Heart left ventricle (tissue), 16 donors: Measurements from ENCODE around the gene ABCB7. TPM values are rescaled to one million over a fixed set of nuclear protein-coding genes. Genes with fewer than 3 reads are reported as not detected.

Experiments
- ATAC-seq, 4 donors: fragments of 200-7000 bp; cut with Tn5 transposase; one replicate each; pipeline ENCODE4 v1.9.1; 2020 to 2022; ENCODE audit warnings: moderate library complexity in 4 of 4, mild to moderate bottlenecking in 3 of 4, moderate number of reproducible peaks in 1 of 4
- DNase-seq, 5 donors: peaks; one replicate each; pipeline ENCODE4 v3.0.0-alpha.2; 2020
- H3K27ac ChIP-seq, 12 donors: fragments of 200-600 bp; sonication (generic) in 4 of 12; one replicate each; pipeline versions ENCODE4 v1.5.0 to v1.8.0; 2016 to 2022; ENCODE audit warnings: mild to moderate bottlenecking in 2 of 12
- H3K27me3 ChIP-seq, 9 donors: fragments of 200-600 bp; sonication (generic) in 2 of 9; one replicate each; pipeline versions ENCODE4 v1.5.1 to v1.8.0; 2016 to 2022; ENCODE audit warnings: mild to moderate bottlenecking in 3 of 9
- H3K36me3 ChIP-seq, 9 donors: fragments of 200-600 bp; sonication (generic) in 2 of 9; one replicate each; pipeline versions ENCODE4 v1.5.0 to v1.8.0; 2018 to 2022; ENCODE audit warnings: mild to moderate bottlenecking in 2 of 9
- H3K4me1 ChIP-seq, 12 donors: fragments of 200-600 bp; sonication (generic) in 4 of 12; one replicate each; pipeline versions ENCODE4 v1.5.0 to v1.8.0; 2016 to 2022; ENCODE audit warnings: mild to moderate bottlenecking in 3 of 12
- H3K4me3 ChIP-seq, 12 donors: fragments of 200-600 bp; sonication (generic) in 4 of 12; one replicate each; pipeline versions ENCODE4 v1.5.0 to v1.8.0; 2017 to 2022; ENCODE audit warnings: mild to moderate bottlenecking in 9 of 12, moderate library complexity in 4 of 12
- H3K9me3 ChIP-seq, 12 donors: fragments of 200-600 bp; sonication (generic) in 4 of 12; one replicate each; pipeline versions ENCODE4 v1.5.0 to v1.8.0; 2016 to 2022; ENCODE audit warnings: mild to moderate bottlenecking in 1 of 12
- CTCF ChIP-seq, 12 donors: fragments of 200-600 bp; sonication (generic) in 4 of 12; IDR thresholded peaks; one replicate each; pipeline versions ENCODE4 v1.5.0 to v1.8.0; 2018 to 2022; ENCODE audit warnings: antibody characterized with exemption in 12 of 12, mild to moderate bottlenecking in 5 of 12
- POLR2A ChIP-seq, 2 donors: fragments of 450-650 bp; IDR thresholded peaks; one replicate each; pipeline ENCODE4 v1.6.1; 2017; ENCODE audit warnings: antibody characterized with exemption in 2 of 2, mild to moderate bottlenecking in 2 of 2, moderate library complexity in 2 of 2
- WGBS, 4 donors: extraction: QIAGEN DNeasy Blood & Tissue Kit in 2 of 4; methylation state at CpG; one replicate each; pipeline versions ENCODE4 v1.1.5 to v1.1.7; 2013 to 2018; 5-methylcytosine and 5-hydroxymethylcytosine counted together
- intact Hi-C, 10 donors: fragments of 100-400 bp; cut with DNase I; formaldehyde crosslinking; loops; one replicate each; pipeline versions ENCODE4 v1.11.1 to v1.14.2; 2022
- polyA plus RNA-seq, 2 donors: library from polyadenylated mRNA; stranded (reverse); fragments of 200-250 nt; gene quantifications; one replicate each; pipeline ENCODE4 v1.2.3, GENCODE V29; 2013
- total RNA-seq, 9 donors: library from RNA; depleted of rRNA in 2 of 9; stranded (reverse); fragments of >200 nt in 2 of 9; fragmentation: NEBNext Ultra II Directional in 3 of 9; extraction: Animal tissue kit (Norgen Biotek cat#: 25700) in 3 of 9; gene quantifications; one replicate each; pipeline versions ENCODE4 v1.1.0 to v1.2.4, GENCODE V29; 2016 to 2023
- donor health status: ischemic (EF 13 %, LVEDD 7.1; RV severe dilation, severe dysfunction).
- donor health status: healthy with polysubstance abuse.
- donor health status: DM: no; HTN: yes; CAD: no.
- donor health status: DM: no; HTN: no; CAD: no.
- donor health status: ischemic (EF 25% LVEDD 6.9; RV normal size, moderate dysfunction).
- donor health status: ischemic (EF 25% LVEDD 5.7; RV mildly dilated, moderate dysfunction).
- donor health status: healthy.
- donor health status: DM: yes; HTN: yes; CAD: no.
- donor health status: ischemic (EF 35%, LVEDD 5.7; RV mildly dilated, moderate dysfunction).
- donor health status: nonischemic (EF 11% LVEDD 7.7; RV severe dilation, severe dysfunction).
- donor health status: DM: yes; HTN: yes; CAD: no.
- donor health status: PGD.
- donor health status: ischemic (EF 29% LVEDD 5.4; RV normal size, mild dysfunction).
- donor health status: nonischemic (EF 23%, LVEDD 6.1; RV moderate dilation, normal function).

The ABCB7 gene
- total and polyA plus RNA-seq, 11 donors: 14.4 to 58.5 (median 32.8) TPM

- Histone ChIP-seq H3K27ac (no peak overlapping the region), H3K4me1 (peaks cover 0 to 20% (median 3%) of the 10 kb centered on the region in 12 donors), H3K4me3 (no peak overlapping the region), H3K27me3 (no peaks in the 10 kb centered on the region), H3K9me3 (no peaks in the 10 kb centered on the region), H3K36me3 (no peaks in the 10 kb centered on the region)
- ATAC-seq (no peak), DNase-seq (no peak)
- no peak for TF ChIP-seq CTCF (IDR thresholded peaks at IDR 0.05)
- no peak for TF ChIP-seq POLR2A (IDR thresholded peaks at IDR 0.05)
- intact Hi-C loops: loop anchor here in 4 of 10 donors (5.0 to 10.0 kb wide), 3 partner anchors 114 to 364 kb away; partner anchors contain the start of genes UPRT (in 3 of the 4) and ZDHHC15 (in 1 of the 4)
- WGBS, 4 donors: 77 to 89% (median 83%) methylated on average over 3 of the region's 3 CpGs
Measured at GRCh38 chrX:75158054-75158453, 2.0 kb upstream of the ABCB7 start.

GRCh38 chrX:75156531-75156945 lies 455 bp upstream of the ABCB7 start:
- TF ChIP-seq CTCF (IDR thresholded peaks at IDR 0.05) (no peak), POLR2A (IDR thresholded peaks at IDR 0.05) (no peak)
- H3K4me3 ChIP-seq: peak overlapping the region; percentile 13 to 85 (median 67)
- peak overlapping the region; percentile 26 to 90 (median 80) for H3K27ac ChIP-seq
- no peaks in the 10 kb centered on the region for H3K36me3 ChIP-seq
- ATAC-seq (no peak), DNase-seq (no peak)
- H3K9me3 ChIP-seq: no peaks in the 10 kb centered on the region
- no peaks in the 10 kb centered on the region for H3K27me3 ChIP-seq
- WGBS, 4 donors: 10 to 41% (median 29%) methylated on average over 7 of the region's 7 CpGs
- intact Hi-C loops: loop anchor here in 4 of 10 donors (5.0 to 10.0 kb wide), 3 partner anchors 116 to 366 kb away; partner anchors contain the start of genes UPRT (in 3 of the 4) and ZDHHC15 (in 1 of the 4)
- H3K4me1 ChIP-seq: peaks cover 0 to 20% (median 5%) of the 10 kb centered on the region in 12 donors

- DNase-seq: no peak
- TF ChIP-seq POLR2A (IDR thresholded peaks at IDR 0.05) (no peak), CTCF (IDR thresholded peaks at IDR 0.05) (no peak)
Measured at GRCh38 chrX:75155447-75155826, 646 bp downstream of the ABCB7 start.

GRCh38 chrX:75154871-75155270 lies 1.2 kb downstream of the ABCB7 start:
- intact Hi-C loops: loop anchor here in 5 of 10 donors (2.0 to 10.0 kb wide), 4 partner anchors 117 to 367 kb away; partner anchors contain the start of genes UPRT (in 4 of the 5) and ZDHHC15 (in 1 of the 5)
- Histone ChIP-seq H3K9me3 (no peaks in the 10 kb centered on the region), H3K4me3 (peak overlapping the region in 10 of 12 donors; percentile 37 to 85 (median 70)), H3K27ac (peak overlapping the region in 2 of 12 donors; percentile 80 to 88), H3K36me3 (peaks cover 0 to 2% (median 0%) of the 10 kb centered on the region in 9 donors), H3K27me3 (no peaks in the 10 kb centered on the region), H3K4me1 (peaks cover 0 to 20% (median 5%) of the 10 kb centered on the region in 12 donors)
- TF ChIP-seq CTCF (IDR thresholded peaks at IDR 0.05) (no peak), POLR2A (IDR thresholded peaks at IDR 0.05) (no peak)
- ATAC-seq (no peak), DNase-seq (no peak)
- WGBS, 4 donors: 36 to 59% (median 41%) methylated on average over 1 of the region's 1 CpG

More at GRCh38 chrX:75155447-75155826, 646 bp downstream of the ABCB7 start:
- peak overlapping the region in 11 of 12 donors; percentile 72 to 90 (median 80) for H3K27ac ChIP-seq
- H3K27me3 ChIP-seq: no peaks in the 10 kb centered on the region
- no peaks in the 10 kb centered on the region for H3K9me3 ChIP-seq
- peaks cover 0 to 20% (median 5%) of the 10 kb centered on the region in 12 donors for H3K4me1 ChIP-seq
- H3K4me3 ChIP-seq: peak overlapping the region in 11 of 12 donors; percentile 37 to 85 (median 69)
- ATAC-seq: peak; percentile 28 to 49 (median 41)
- peaks cover 0 to 2% (median 0%) of the 10 kb centered on the region in 9 donors for H3K36me3 ChIP-seq
- WGBS, 4 donors: 0 to 31% (median 16%) methylated on average over 6 of the region's 6 CpGs
- intact Hi-C loops: loop anchor here in 5 of 10 donors (2.0 to 10.0 kb wide), 4 partner anchors 117 to 367 kb away; partner anchors contain the start of genes UPRT (in 4 of the 5) and ZDHHC15 (in 1 of the 5)
